ENCODE results near the gene GMIP.
"Not testable (repeated sequence)": the region's sequence is repeated elsewhere in the genome, so short reads cannot be mapped to it uniquely, and the experiment has no call there.

The GMIP gene, protein sequence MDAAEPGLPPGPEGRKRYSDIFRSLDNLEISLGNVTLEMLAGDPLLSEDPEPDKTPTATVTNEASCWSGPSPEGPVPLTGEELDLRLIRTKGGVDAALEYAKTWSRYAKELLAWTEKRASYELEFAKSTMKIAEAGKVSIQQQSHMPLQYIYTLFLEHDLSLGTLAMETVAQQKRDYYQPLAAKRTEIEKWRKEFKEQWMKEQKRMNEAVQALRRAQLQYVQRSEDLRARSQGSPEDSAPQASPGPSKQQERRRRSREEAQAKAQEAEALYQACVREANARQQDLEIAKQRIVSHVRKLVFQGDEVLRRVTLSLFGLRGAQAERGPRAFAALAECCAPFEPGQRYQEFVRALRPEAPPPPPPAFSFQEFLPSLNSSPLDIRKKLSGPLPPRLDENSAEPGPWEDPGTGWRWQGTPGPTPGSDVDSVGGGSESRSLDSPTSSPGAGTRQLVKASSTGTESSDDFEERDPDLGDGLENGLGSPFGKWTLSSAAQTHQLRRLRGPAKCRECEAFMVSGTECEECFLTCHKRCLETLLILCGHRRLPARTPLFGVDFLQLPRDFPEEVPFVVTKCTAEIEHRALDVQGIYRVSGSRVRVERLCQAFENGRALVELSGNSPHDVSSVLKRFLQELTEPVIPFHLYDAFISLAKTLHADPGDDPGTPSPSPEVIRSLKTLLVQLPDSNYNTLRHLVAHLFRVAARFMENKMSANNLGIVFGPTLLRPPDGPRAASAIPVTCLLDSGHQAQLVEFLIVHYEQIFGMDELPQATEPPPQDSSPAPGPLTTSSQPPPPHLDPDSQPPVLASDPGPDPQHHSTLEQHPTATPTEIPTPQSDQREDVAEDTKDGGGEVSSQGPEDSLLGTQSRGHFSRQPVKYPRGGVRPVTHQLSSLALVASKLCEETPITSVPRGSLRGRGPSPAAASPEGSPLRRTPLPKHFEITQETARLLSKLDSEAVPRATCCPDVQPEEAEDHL

DNA sequence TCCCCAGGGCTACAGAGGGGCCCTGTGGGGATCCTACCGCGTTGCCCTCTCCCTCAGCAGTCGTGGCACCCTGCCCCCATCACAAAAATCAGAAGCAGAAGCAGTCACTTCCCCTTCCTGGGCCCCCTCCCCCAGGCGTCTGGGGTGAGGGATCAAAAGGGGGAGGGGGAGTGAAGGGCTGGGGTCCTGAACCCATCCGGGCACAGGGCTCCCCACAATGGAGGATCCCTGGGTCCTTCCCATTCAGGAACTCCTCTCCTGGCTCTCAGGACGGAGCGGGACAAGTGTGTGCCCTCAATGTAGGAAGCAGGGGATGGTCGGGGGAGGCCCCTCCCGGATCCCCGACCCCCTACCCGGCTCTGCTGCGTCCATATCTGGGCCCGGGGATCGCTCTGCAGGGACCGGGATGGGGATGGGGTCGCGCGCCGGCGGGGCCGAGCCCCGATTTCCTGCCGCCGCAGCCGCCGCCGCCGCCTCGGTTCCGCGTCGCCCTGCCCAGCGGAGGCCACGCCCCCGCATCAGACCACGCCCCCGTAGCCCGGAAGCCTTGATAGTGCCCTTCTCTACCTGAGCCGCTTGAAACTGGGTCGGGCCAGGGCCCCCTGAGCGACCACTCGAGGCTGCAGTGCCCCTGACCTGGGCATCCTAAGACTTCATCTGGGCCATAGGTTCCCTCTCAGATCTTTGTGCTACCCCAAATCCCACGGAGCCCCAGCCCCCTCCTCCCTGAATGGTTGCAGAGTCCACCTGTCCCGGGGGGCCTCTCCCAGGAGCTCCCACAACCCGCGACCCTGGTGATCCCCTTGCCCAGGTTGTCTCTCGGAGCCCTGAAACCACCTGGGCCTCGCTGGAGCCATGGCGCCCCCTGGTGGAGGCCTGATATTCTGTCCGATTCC lies at the start of gene GMIP:
Gene GMIP, minus strand, starts transcription at position 500 of the 896 bp plus-strand sequence. Its CDS starts 128 bp downstream, at position 372.
- Histone ChIP-seq H3K36me3 (ENCODE audit: insufficient read depth, low read length) (peaks cover 5% of the 10 kb centered on the region), H3K9me3 (ENCODE audit: control insufficient read depth, insufficient read depth, low read length) (no peaks in the 10 kb centered on the region), H3K4me1 (ENCODE audit: insufficient read depth, low read length) (no peaks in the 10 kb centered on the region; the same call in 1 of the 2 replicates), H3K9ac (ENCODE audit: low read depth, low read length) (peak within 1 kb of the TSS; percentile 81)

GRCh38 chr19:19691683-19692082 lies 48.2 kb upstream of the GMIP start:
- Histone ChIP-seq H3K4me1 (ENCODE audit: insufficient read depth, low read length) (no peaks in the 10 kb centered on the region), H3K9me3 (ENCODE audit: control insufficient read depth, insufficient read depth, low read length) (no peaks in the 10 kb centered on the region), H3K9ac (ENCODE audit: low read depth, low read length) (no peak overlapping the region), H3K36me3 (ENCODE audit: insufficient read depth, low read length) (no peaks in the 10 kb centered on the region)

DNA sequence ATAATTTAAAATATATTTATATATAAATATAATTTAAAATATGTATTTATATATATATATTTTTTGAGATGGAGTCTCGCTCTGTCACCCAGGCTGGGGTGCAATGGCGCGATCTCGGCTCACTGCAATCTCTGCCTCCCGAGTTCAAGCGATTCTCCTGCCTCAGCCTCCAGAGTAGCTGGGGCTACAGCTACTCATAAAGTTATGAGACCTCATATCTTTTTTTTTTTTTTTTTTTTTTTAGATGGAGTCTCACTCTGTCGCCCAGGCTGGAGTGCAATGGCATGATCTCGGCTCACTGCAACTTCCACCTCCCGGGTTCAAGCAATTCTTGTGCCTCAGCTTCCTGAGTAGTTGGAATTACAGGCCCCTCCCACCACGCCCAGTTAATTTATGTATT lies 45.6 kb upstream of the GMIP start:
- H3K9me3 ChIP-seq (ENCODE audit: control insufficient read depth, insufficient read depth, low read length); H3K36me3 ChIP-seq (ENCODE audit: insufficient read depth, low read length); H3K9ac ChIP-seq (ENCODE audit: low read depth, low read length): not testable (repeated sequence)

DNA sequence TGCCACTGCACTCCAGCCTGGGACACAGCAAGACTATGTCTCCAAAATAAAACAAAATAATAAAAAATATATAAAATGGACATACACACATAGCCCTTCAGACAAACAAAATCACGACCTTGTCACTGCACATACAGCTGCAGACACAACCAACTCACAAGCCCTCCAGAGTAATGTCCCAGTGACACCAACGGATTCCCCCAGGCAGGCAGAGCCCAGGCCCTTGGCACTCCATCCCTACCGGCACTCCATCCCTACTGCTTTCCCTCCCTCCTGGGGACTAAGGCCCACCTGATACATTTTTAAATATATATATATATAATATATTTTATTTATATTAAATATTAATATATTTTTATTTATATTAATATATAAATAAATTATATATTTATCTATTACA lies 43.6 kb upstream of the GMIP start:
- Histone ChIP-seq H3K4me1 (ENCODE audit: insufficient read depth, low read length) (no peaks in the 10 kb centered on the region), H3K9ac (ENCODE audit: low read depth, low read length) (no peak overlapping the region), H3K9me3 (ENCODE audit: control insufficient read depth, insufficient read depth, low read length) (no peaks in the 10 kb centered on the region), H3K36me3 (ENCODE audit: insufficient read depth, low read length) (no peaks in the 10 kb centered on the region)

More for the DNA sequence above, 45.6 kb upstream of the GMIP start:
- H3K4me1 ChIP-seq (ENCODE audit: insufficient read depth, low read length), result not testable (repeated sequence)

DNA sequence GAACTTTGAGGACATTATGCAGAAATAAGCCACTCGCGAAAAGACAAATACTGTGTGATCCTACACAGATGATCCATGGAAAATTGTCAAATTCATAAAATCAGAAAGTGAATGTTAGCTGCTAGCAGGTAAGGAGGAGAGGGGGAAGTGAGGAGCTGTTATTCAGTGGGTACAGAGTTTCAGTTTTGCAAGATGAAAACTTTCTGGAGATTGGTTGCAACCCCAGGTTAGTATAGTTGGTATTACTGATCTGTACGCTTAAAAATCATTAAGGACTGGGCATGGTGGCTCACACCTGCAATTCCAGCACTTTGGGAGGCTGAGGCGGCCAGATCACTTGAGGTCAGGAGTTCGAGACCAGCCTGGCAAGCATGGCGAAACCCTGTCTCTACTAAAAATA lies 43.1 kb upstream of the GMIP start:
- Histone ChIP-seq H3K9ac (ENCODE audit: low read depth, low read length) (no peak overlapping the region), H3K36me3 (ENCODE audit: insufficient read depth, low read length) (no peaks in the 10 kb centered on the region), H3K9me3 (ENCODE audit: control insufficient read depth, insufficient read depth, low read length) (no peaks in the 10 kb centered on the region), H3K4me1 (ENCODE audit: insufficient read depth, low read length) (no peaks in the 10 kb centered on the region)

DNA sequence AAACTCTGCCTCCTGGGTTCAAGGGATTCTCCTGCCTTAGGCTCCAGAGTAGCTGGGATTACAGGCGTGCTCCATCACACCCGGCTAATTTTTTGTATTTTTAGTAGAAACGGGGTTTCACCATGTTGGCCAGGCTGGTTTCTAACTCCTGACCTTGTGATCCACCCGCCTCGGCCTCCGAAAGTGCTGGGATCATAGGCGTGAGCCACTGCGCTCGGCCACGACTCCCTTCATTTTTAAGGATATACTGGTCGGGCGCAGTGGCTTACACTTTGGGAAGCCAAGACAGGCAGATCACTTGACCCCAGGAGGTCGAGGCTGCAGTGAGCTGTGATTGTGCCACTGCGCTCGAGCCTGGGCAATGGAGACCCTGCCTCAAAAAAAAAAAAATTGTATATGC lies 42.7 kb upstream of the GMIP start:
- H3K9me3 ChIP-seq (ENCODE audit: control insufficient read depth, insufficient read depth, low read length), result not testable (repeated sequence)

DNA sequence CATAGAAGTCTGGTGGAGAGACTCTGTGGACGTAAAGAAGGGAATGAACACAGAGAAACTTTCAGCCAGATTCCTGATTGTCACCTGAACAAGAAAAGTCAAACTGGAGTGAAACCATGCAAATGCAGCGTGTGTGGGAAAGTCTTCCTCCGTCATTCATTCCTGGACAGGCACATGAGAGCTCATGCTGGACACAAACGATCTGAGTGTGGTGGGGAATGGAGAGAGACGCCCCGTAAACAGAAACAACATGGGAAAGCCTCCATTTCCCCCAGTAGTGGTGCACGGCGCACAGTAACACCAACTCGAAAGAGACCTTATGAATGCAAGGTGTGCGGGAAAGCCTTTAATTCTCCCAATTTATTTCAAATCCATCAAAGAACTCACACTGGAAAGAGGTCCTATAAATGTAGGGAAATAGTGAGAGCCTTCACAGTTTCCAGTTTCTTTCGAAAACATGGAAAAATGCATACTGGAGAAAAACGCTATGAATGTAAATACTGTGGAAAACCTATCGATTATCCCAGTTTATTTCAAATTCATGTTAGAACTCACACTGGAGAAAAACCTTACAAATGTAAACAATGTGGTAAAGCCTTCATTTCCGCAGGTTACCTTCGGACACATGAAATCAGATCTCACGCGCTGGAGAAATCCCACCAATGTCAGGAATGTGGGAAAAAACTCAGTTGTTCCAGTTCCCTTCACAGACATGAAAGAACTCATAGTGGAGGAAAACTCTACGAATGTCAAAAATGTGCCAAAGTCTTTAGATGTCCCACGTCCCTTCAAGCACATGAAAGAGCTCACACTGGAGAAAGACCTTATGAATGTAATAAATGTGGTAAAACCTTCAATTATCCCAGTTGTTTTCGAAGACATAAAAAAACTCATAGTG lies 36.0 kb upstream of the GMIP start:
- H3K9me3 ChIP-seq (ENCODE audit: control insufficient read depth, insufficient read depth, low read length), result peaks cover 34% of the 10 kb centered on the region
- peaks cover 37% of the 10 kb centered on the region for H3K36me3 ChIP-seq (ENCODE audit: insufficient read depth, low read length)
- no peak overlapping the region for H3K9ac ChIP-seq (ENCODE audit: low read depth, low read length)
- no peaks in the 10 kb centered on the region for H3K4me1 ChIP-seq (ENCODE audit: insufficient read depth, low read length)

More for the DNA sequence above, 42.7 kb upstream of the GMIP start:
- not testable (repeated sequence) for H3K9ac ChIP-seq (ENCODE audit: low read depth, low read length); H3K4me1 ChIP-seq (ENCODE audit: insufficient read depth, low read length); H3K36me3 ChIP-seq (ENCODE audit: insufficient read depth, low read length)

- Histone ChIP-seq H3K4me1 (ENCODE audit: insufficient read depth, low read length) (no peaks in the 10 kb centered on the region), H3K9ac (ENCODE audit: low read depth, low read length) (no peak overlapping the region), H3K36me3 (ENCODE audit: insufficient read depth, low read length) (peaks cover 37% of the 10 kb centered on the region), H3K9me3 (ENCODE audit: control insufficient read depth, insufficient read depth, low read length) (peaks cover 34% of the 10 kb centered on the region)
These were observed 34.1 kb upstream of the GMIP start for GRCh38 chr19:19677579-19677978.

DNA sequence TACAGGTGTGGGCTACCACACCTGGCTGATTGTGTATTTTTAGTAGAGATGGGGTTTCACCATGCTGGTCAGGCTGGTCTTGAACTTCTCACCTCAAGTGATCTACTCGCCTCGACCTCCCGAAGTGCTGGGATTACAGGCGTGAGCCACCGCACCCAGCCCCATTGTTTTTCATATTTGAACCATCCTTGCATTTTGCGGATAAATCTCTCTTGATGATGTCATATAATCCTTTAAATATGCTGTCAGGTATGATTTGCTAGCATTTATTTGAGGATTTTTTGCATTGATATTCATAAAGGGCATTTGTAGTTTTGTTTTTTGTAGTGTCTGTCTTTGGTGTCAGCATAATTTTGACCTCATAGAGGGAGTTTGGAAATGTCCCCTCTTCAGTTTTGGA lies 30.9 kb upstream of the GMIP start:
- Histone ChIP-seq H3K36me3 (ENCODE audit: insufficient read depth, low read length) (peaks cover 27% of the 10 kb centered on the region), H3K9ac (ENCODE audit: low read depth, low read length) (no peak overlapping the region), H3K9me3 (ENCODE audit: control insufficient read depth, insufficient read depth, low read length) (peaks cover 23% of the 10 kb centered on the region), H3K4me1 (ENCODE audit: insufficient read depth, low read length) (peaks cover 4% of the 10 kb centered on the region; the same call in 1 of the 2 replicates)

DNA sequence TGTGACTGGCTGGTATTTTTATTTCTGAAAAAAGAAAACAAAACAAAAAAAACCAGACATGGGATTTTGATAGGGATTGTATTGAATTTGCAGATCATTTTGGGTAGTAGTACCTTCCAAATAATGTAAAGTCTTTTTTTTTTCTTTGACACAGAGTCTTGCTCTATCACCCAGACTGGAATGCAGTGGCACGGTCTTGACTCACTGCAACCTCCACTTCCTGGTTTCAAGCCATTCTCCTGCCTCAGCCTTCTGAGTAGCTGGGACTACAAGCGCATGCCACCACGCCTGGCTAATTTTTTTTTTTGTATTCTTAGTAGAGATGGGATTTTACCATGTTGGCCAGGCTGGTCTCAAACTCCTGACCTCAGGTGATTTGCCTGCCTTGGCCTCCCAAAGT lies 29.4 kb upstream of the GMIP start:
- no peak overlapping the region for H3K9ac ChIP-seq (ENCODE audit: low read depth, low read length)
- peaks cover 8% of the 10 kb centered on the region for H3K9me3 ChIP-seq (ENCODE audit: control insufficient read depth, insufficient read depth, low read length)
- H3K4me1 ChIP-seq (ENCODE audit: insufficient read depth, low read length), result peaks cover 4% of the 10 kb centered on the region; the same call in 1 of the 2 replicates
- H3K36me3 ChIP-seq (ENCODE audit: insufficient read depth, low read length), result peaks cover 14% of the 10 kb centered on the region

GRCh38 chr19:19670070-19670551 lies 26.7 kb upstream of the GMIP start:
- no peaks in the 10 kb centered on the region for H3K36me3 ChIP-seq (ENCODE audit: insufficient read depth, low read length)
- no peaks in the 10 kb centered on the region for H3K9me3 ChIP-seq (ENCODE audit: control insufficient read depth, insufficient read depth, low read length)
- peaks cover 4% of the 10 kb centered on the region; the same call in 1 of the 2 replicates for H3K4me1 ChIP-seq (ENCODE audit: insufficient read depth, low read length)
- H3K9ac ChIP-seq (ENCODE audit: low read depth, low read length), result peak overlapping the region; percentile 75; the same call in 1 of the 2 replicates

DNA sequence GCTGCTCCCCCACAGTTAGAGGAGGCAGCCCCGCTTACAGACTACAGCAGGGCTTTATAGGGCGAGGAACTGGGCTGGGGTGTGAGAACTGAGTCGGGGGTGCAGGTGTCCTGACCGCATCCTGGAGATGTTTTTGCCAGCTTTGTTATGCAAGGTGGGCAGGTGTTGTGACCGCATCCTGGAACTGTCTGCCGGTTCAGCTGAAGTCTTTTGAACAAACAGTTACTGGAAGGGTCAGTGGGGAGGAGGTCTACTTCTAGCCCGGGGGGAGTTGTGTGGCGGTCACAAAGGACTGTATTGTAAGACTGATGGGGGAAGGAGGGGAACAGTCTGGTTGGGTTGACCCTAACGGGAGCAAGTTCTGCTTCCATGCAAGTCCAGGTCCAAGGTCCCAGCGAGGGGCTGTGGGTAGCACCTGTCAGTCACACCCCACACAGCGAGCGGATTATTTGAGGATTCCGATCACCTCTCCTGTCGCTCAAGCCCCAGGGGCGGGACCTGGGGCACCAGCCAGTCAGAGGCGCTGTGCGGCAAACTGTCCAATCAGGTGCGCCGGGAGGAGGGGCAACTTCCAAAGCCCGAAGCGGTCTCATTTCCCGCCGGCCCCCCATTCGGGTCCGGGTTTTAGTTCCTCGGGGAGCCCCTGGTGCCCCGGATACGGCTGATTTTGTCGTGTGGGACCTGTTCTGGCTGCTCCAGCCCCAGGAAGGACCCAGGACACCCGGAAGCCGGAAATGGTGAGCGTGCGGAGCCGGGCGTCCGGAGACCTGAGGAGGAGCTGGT lies 25.0 kb upstream of the GMIP start, which contains the start of gene ZNF101:
Gene ZNF101, plus strand, starts transcription at position 610 of the 783 bp plus-strand sequence. Its CDS starts 125 bp downstream, at position 735.
- peaks cover 4% of the 10 kb centered on the region; the same call in 1 of the 2 replicates for H3K4me1 ChIP-seq (ENCODE audit: insufficient read depth, low read length)
- H3K36me3 ChIP-seq (ENCODE audit: insufficient read depth, low read length), result no peaks in the 10 kb centered on the region
- no peaks in the 10 kb centered on the region for H3K9me3 ChIP-seq (ENCODE audit: control insufficient read depth, insufficient read depth, low read length)
- peak within 1 kb of the TSS; percentile 75 for H3K9ac ChIP-seq (ENCODE audit: low read depth, low read length)

Measured in ES-I3 (cell line).